ENCODE results near the gene SPG21. TPM values are rescaled to one million over a fixed set of nuclear protein-coding genes. Genes with fewer than 3 reads are reported as not detected.

Gene SPG21
- total and polyA plus RNA-seq, 2 donors (not counting 1 experiment from before 2014, with no cell fraction given): 43.7 to 94.4 TPM

GRCh38 chr15:65032801-65033537, 43.3 kb upstream of the SPG21 start:
- Histone ChIP-seq H3K9ac (ENCODE audit: low read length) (no peak overlapping the region), H3K4me2 (replicated peaks; ENCODE audit: low read depth, low read length, poor library complexity, severe bottlenecking) (peak overlapping the region; percentile 48), H3K36me3 (replicated peaks in 1 of 2; ENCODE audit: control extremely low read depth in 1 of 2, control insufficient read depth in 1 of 2, extremely low read depth in 1 of 2, insufficient read depth in 2 of 2, low read length in 1 of 2) (no peaks in the 10 kb centered on the region), H3K27ac (ENCODE audit: low read length in 2 of 2) (no peak overlapping the region), H3K9me3 (ENCODE audit: control extremely low read depth in 1 of 3, control insufficient read depth in 2 of 3, insufficient read depth in 1 of 3, low read length in 2 of 3) (no peaks in the 10 kb centered on the region), H3K27me3 (replicated peaks in 1 of 4; ENCODE audit: control extremely low read depth in 1 of 4, control insufficient read depth in 3 of 4, insufficient read depth in 4 of 4, low read length in 3 of 4) (peaks cover 0 to 3% (median 0%) of the 10 kb centered on the region in 4 experiments), H2AFZ (ENCODE audit: insufficient read depth, low read depth, low read length, poor library complexity, severe bottlenecking) (peak overlapping the region; percentile 58), H3K4me1 (ENCODE audit: control insufficient read depth in 2 of 2, insufficient read depth in 2 of 2, low read length in 2 of 2) (peaks cover 15 to 26% of the 10 kb centered on the region in 2 donors), H3K4me3 (ENCODE audit: control extremely low read depth in 1 of 5, extremely low read depth in 1 of 5, insufficient read depth in 1 of 5, low read depth in 2 of 5, low read length in 4 of 5) (no peak overlapping the region), H4K20me1 (ENCODE audit: control insufficient read depth, insufficient read depth, low read length, poor library complexity, severe bottlenecking) (no peaks in the 10 kb centered on the region), H3K79me2 (ENCODE audit: control insufficient read depth, insufficient read depth, low read length) (peaks cover 18% of the 10 kb centered on the region)
- TF ChIP-seq EZH2 (IDR thresholded peaks at IDR 0.05; ENCODE audit: borderline replicate concordance, insufficient read depth, low read depth, low read length, poor library complexity, severe bottlenecking): no peak
- peak; percentile 64 for TF ChIP-seq CTCF (IDR thresholded peaks at IDR 0.05)
- ChIA-PET CTCF (interaction anchor here (0.7 to 2.7 kb wide), 12 partner anchors 7 to 354 kb away, joined by 3 to 19 read pairs (median 4); partner anchors contain the start of genes KBTBD13 and PARP16), POLR2A (interaction anchor here (0.6 to 1.0 kb wide), 2 partner anchors 262 to 272 kb away, joined by 4 to 11 read pairs; partner anchors contain the start of gene RNU5B-1)
- no peak overlapping the region for H3K27ac Mint-ChIP-seq
- WGBS (ENCODE audit: insufficient coverage): 26% methylated on average over 9 of the region's 13 CpGs
- peak; percentile 75 for DNase-seq
- H3K4me3 Mint-ChIP-seq: peak overlapping the region; percentile 45
- peaks cover 6% of the 10 kb centered on the region for H3K27me3 Mint-ChIP-seq
- peak; percentile 59 for ATAC-seq (ENCODE audit: low read depth)
- no peaks in the 10 kb centered on the region for H3K9me3 Mint-ChIP-seq (ENCODE audit: insufficient read depth)
- H3K4me1 Mint-ChIP-seq: peaks cover 20% of the 10 kb centered on the region
- intact Hi-C loops (cut with micrococcal nuclease): loop anchor here (1.0 to 2.0 kb wide), 3 partner anchors 16 to 264 kb away; no protein-coding TSS in a partner anchor

All from B cell (primary cell).